Ascending aorta (tissue), 2 donors: ENCODE data around the gene HLA-A. TPM values are rescaled to one million over a fixed set of nuclear protein-coding genes. Genes with fewer than 3 reads are reported as not detected.
"Not testable (repeated sequence)": the region's sequence is repeated elsewhere in the genome, so short reads cannot be mapped to it uniquely, and the experiment has no call there.

Experiments used
- DNase-seq, 2 donors: peaks; one replicate each; pipeline ENCODE4 v3.0.0-alpha.2; 2019; ENCODE audit warnings: low spot score in 2 of 2
- H3K27ac ChIP-seq, 2 donors: fragments of 200-600 bp; sonication (generic); one replicate each; pipeline ENCODE4 v1.5.1; 2016 to 2017; ENCODE audit warnings: mild to moderate bottlenecking in 1 of 2
- H3K27me3 ChIP-seq: fragments of 200-600 bp; sonication (generic); one replicate; pipeline ENCODE4 v1.5.1; 2017
- H3K36me3 ChIP-seq, 2 donors: fragments of 200-600 bp; sonication (generic); one replicate each; pipeline ENCODE4 v1.5.1; 2016
- H3K4me1 ChIP-seq, 2 donors: fragments of 200-600 bp; sonication (generic); one replicate each; pipeline ENCODE4 v1.5.1; 2016 to 2017; ENCODE audit warnings: mild to moderate bottlenecking in 1 of 2
- H3K4me3 ChIP-seq, 2 donors: fragments of 200-600 bp; sonication (generic); one replicate each; pipeline ENCODE4 v1.5.1; 2016 to 2017; ENCODE audit warnings: mild to moderate bottlenecking in 1 of 2
- H3K9me3 ChIP-seq, 2 donors: fragments of 200-600 bp; sonication (generic); one replicate each; pipeline ENCODE4 v1.5.1; 2016
- CTCF ChIP-seq, 3 experiments: fragments of 200-600 bp in 2 of 3; fragments of 450-650 bp in 1 of 3; sonication (generic) in 2 of 3; IDR thresholded peaks; one replicate each; pipeline ENCODE4 v1.5.1; 2016 to 2019; ENCODE audit warnings: antibody characterized with exemption in 3 of 3, mild to moderate bottlenecking in 1 of 3, moderate library complexity in 1 of 3
- intact Hi-C: fragments of 100-400 bp; cut with DNase I; formaldehyde crosslinking; loops from one replicate; pipeline ENCODE4 v1.15.1; 2023
- total RNA-seq: library from RNA; depleted of rRNA; stranded (reverse); fragments of >200 nt; gene quantifications from one replicate; pipeline ENCODE4 v1.1.0, GENCODE V29; 2016

HLA-A gene
- total RNA-seq, 1 donor from 2014 or later = 1,099 TPM

DNA sequence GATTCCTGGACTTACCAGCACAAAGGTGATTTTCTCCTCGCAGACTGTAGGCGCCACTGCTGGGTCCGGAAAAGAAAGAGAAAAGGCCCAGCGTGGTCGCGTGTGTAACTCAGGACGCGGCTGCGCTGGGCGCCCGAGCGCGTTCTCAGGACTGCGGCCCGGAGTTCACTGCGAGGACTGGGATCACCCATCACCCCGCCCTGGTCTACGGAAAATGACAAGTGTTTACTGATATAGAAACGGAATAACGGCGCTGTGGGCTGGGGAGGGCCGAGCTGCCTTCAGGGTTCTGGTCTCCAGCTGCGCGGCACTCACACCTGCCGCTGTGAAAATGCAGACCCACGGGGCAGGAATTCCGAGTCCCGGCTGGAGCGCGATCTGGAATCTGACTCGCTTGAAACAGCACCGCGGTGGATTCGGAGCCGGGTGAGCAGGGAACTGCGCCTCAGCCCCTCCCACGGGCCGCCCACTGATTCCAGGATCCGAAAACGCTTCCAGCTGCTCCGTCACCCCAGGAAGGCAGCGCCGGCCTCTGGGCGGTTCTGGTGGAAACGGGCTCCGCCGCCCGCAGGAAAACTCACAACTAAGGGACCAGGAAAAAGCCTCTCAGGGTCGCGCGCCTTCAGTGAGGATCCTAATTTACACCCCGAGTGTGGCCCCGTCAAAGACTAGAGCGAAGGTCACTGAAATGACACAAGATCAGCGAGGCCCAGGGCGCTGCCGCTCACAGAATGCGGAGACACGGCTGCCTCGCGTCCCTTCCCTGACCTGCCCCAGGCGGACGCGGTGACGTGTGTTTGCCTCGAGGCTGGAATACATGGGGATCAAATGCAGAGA, 34.5 kb downstream of the HLA-A start:
- intact Hi-C loops = loop anchor here (1.0 to 10.0 kb wide), 9 partner anchors 11 to 1518 kb away; partner anchors contain the start of genes GABBR1, HLA-A, MICB and PPP1R11
- peak overlapping the region; percentile 91 to 96 for H3K27ac ChIP-seq
- DNase-seq = peak; percentile 51 to 91
- peaks cover 0 to 12% of the 10 kb centered on the region in 2 donors for H3K4me1 ChIP-seq
- no peaks in the 10 kb centered on the region for H3K9me3 ChIP-seq
- no peaks in the 10 kb centered on the region for H3K27me3 ChIP-seq
- peak; percentile 16 to 42 (median 33) for TF ChIP-seq CTCF (IDR thresholded peaks at IDR 0.05)
- H3K36me3 ChIP-seq = no peaks in the 10 kb centered on the region
- H3K4me3 ChIP-seq = peak overlapping the region; percentile 46 to 61

DNA sequence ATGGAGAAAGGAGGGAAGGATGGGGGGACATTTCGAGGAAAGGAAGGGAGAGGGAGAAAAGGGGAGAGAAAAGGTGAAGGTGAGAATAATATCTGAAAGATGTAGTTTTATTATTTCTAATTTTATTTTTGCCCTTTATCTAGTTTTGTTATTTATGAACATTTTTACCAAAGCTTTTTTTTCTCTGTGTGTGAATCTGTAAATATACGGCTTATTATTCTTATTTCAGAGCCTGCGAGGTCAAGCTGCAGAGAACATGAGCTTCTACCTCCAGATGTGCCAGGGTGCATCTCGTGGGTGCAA, 35.0 kb downstream of the HLA-A start:
- intact Hi-C loops = loop anchor here (1.0 to 10.0 kb wide), 8 partner anchors 11 to 1517 kb away; partner anchors contain the start of genes GABBR1, HLA-A, MICB and PPP1R11
- no peak for DNase-seq
- Histone ChIP-seq H3K36me3 (no peaks in the 10 kb centered on the region), H3K9me3 (no peaks in the 10 kb centered on the region), H3K4me1 (peaks cover 0 to 12% of the 10 kb centered on the region in 2 donors), H3K27ac (peak overlapping the region; percentile 91 to 96), H3K27me3 (no peaks in the 10 kb centered on the region), H3K4me3 (peak overlapping the region; percentile 46 to 61)
- TF ChIP-seq CTCF (IDR thresholded peaks at IDR 0.05) = no peak

DNA sequence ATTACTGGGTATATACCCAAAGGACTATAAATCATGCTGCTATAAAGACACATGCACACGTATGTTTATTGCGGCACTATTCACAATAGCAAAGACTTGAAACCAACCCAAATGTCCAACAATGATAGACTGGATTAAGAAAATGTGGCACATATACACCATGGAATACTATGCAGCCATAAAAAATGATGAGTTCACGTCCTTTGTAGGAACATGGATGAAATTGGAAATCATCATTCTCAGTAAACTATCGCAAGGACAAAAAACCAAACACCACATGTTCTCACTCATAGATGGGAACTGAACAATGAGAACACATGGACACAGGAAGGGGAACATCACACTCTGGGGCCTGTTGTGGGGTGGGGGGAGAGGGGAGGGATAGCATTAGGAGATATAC, 37.7 kb downstream of the HLA-A start:
- DNase-seq, H3K4me3 ChIP-seq, H3K36me3 ChIP-seq, H3K27me3 ChIP-seq, H3K27ac ChIP-seq, H3K9me3 ChIP-seq, intact Hi-C loops: not testable (repeated sequence)
- H3K4me1 ChIP-seq = peaks cover 0 to 12% of the 10 kb centered on the region in 2 donors

DNA sequence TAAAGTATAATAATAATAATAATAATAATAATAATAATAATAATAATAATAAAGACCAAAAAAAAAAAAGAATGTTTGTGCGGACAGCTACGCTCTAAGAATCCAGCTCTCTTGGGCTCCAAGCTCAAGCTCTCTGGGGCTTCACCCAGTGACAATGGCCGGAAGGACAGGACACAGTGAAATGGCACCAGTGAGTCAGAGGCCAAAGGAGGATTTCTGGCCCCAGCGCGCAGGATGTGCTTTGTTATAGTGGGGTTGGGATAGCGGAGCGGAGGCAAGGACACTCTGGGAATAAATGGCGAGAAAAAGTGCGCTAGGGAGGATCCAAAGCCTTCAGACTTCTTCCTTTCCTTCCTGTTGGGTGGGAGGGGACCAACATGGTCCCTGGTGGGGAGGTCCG, 38.2 kb downstream of the HLA-A start:
- TF ChIP-seq CTCF (IDR thresholded peaks at IDR 0.05) = no peak
- H3K36me3 ChIP-seq = no peaks in the 10 kb centered on the region
- no peak overlapping the region for H3K4me3 ChIP-seq
- H3K4me1 ChIP-seq = peaks cover 0 to 11% of the 10 kb centered on the region in 2 donors
- H3K9me3 ChIP-seq = no peaks in the 10 kb centered on the region
- no peak overlapping the region for H3K27ac ChIP-seq
- no peak for DNase-seq
- intact Hi-C loops = no loop called here
- H3K27me3 ChIP-seq = no peaks in the 10 kb centered on the region

DNA sequence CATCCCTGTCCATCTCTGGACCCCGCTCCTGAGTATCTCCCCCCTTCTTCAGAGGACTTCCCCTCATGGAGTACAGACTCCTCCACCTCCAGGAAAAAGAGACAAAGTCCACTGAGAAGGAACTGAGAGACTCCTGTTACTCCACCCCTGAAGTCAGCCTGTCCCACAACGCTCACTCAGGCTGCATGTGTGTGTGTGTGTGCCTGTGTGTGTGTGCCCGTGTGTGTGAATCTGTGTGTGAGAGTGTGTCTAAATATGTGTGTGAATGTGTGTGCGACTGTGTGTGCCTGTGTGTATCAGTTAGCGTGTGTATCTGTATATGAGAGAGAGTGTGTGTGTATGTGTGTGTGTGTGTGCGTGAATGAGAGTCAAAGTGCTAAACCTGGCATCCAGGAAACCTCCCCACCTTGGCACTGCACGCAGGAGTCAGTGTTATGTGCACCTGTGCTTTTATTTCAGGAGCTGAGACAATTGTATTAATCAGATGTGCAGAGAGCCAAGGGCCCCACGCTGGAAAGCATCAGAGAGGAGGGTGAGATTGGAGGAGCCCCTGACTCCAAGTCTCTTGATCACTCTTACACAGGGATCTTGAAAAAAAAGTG, 39.0 kb downstream of the HLA-A start:
- intact Hi-C loops = no loop called here
- no peak for TF ChIP-seq CTCF (IDR thresholded peaks at IDR 0.05)
- no peaks in the 10 kb centered on the region for H3K9me3 ChIP-seq
- H3K27me3 ChIP-seq = no peaks in the 10 kb centered on the region
- no peaks in the 10 kb centered on the region for H3K36me3 ChIP-seq
- no peak overlapping the region for H3K27ac ChIP-seq
- DNase-seq = no peak
- no peak overlapping the region for H3K4me3 ChIP-seq
- H3K4me1 ChIP-seq = peaks cover 0 to 7% of the 10 kb centered on the region in 2 donors

DNA sequence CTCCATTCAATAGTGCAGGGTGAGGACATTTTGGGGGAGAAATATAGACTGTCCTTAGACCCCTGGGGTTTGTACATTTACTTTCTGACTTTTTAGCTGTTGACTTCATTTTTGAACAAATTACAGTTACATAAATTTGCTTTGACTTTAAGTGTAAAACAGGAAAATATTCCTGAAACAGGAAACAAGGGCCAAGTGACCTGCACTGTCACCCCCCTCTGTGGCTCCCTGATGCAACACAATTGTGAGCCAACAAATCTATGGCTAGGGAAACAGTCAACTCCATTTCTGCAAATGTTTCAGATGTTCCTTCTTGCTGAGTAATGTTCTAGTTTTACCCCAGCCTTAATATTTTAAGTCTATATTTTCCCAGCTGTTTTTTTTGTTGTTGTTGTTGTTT, 39.8 kb downstream of the HLA-A start:
- H3K4me3 ChIP-seq = no peak overlapping the region
- H3K27me3 ChIP-seq = no peaks in the 10 kb centered on the region
- no peak for TF ChIP-seq CTCF (IDR thresholded peaks at IDR 0.05)
- DNase-seq = no peak
- no peaks in the 10 kb centered on the region for H3K9me3 ChIP-seq
- H3K4me1 ChIP-seq = peaks cover 0 to 7% of the 10 kb centered on the region in 2 donors
- intact Hi-C loops = no loop called here
- no peak overlapping the region for H3K27ac ChIP-seq
- H3K36me3 ChIP-seq = no peaks in the 10 kb centered on the region
